CD4-positive, CD25-positive, alpha-beta regulatory T cell (primary cell): ENCODE measurements around the gene DLG1. TPM values are rescaled to one million over a fixed set of nuclear protein-coding genes. Genes with fewer than 3 reads are reported as not detected.

ENCODE experiments used
- ATAC-seq, 2 donors: fragments of 150-1000 bp; cut with Tn5 transposase; one replicate each; pipeline ENCODE4 v1.10.0; 2021; ENCODE audit warnings: low read depth in 2 of 2, moderate number of reproducible peaks in 2 of 2, moderate library complexity in 1 of 2
- DNase-seq, 3 donors: peaks; one replicate each; pipeline versions ENCODE4 v3.0.0 to v3.0.0-alpha.2; 2012 to 2022; ENCODE audit warnings: mixed read lengths in 1 of 3
- H3K27ac ChIP-seq: one replicate; pipeline ENCODE4 v1.7.0; 2013; ENCODE audit warnings: mild to moderate bottlenecking, low read length; ENCODE audit not compliant: insufficient read depth, poor library complexity, severe bottlenecking
- H3K27me3 ChIP-seq: one replicate; pipeline ENCODE4 v1.7.0; 2013; ENCODE audit warnings: low read length; ENCODE audit not compliant: control insufficient read depth, insufficient read depth
- H3K36me3 ChIP-seq: one replicate; pipeline ENCODE4 v1.7.0; 2013; ENCODE audit warnings: mild to moderate bottlenecking, low read length, moderate library complexity; ENCODE audit not compliant: control insufficient read depth, insufficient read depth
- H3K4me1 ChIP-seq: 2 replicates; pipeline ENCODE4 v1.7.0; 2013; ENCODE audit warnings: mild to moderate bottlenecking, low read length; ENCODE audit not compliant: insufficient read depth, control insufficient read depth, poor library complexity, severe bottlenecking
- H3K4me3 ChIP-seq: one replicate; pipeline ENCODE4 v1.7.0; 2013; ENCODE audit warnings: low read depth, mild to moderate bottlenecking, low read length, moderate library complexity
- H3K9me3 ChIP-seq, 2 experiments: 1 replicate in 1 of 2; 2 replicates in 1 of 2; pipeline ENCODE4 v1.7.0; 2013; ENCODE audit warnings: low read length in 2 of 2, mild to moderate bottlenecking in 1 of 2, moderate library complexity in 1 of 2; ENCODE audit not compliant: control insufficient read depth in 2 of 2
- H3K27ac Mint-ChIP-seq, 3 donors: one replicate each; pipeline ENCODE4 v1.8.0; 2020 to 2022; ENCODE audit warnings: mild to moderate bottlenecking in 3 of 3, mixed read lengths in 3 of 3, moderate library complexity in 2 of 3
- H3K27me3 Mint-ChIP-seq: one replicate; pipeline ENCODE4 v1.8.0; 2022; ENCODE audit warnings: mild to moderate bottlenecking, mixed read lengths
- H3K36me3 Mint-ChIP-seq: one replicate; pipeline ENCODE4 v1.8.0; 2020; ENCODE audit warnings: mixed read lengths
- H3K4me1 Mint-ChIP-seq, 4 donors: one replicate each; pipeline ENCODE4 v1.8.0; 2020 to 2022; ENCODE audit warnings: mixed read lengths in 4 of 4, mild to moderate bottlenecking in 1 of 4
- H3K4me3 Mint-ChIP-seq, 4 donors: one replicate each; pipeline ENCODE4 v1.8.0; 2020 to 2022; ENCODE audit warnings: mild to moderate bottlenecking in 4 of 4, mixed read lengths in 4 of 4, moderate library complexity in 3 of 4
- H3K9me3 Mint-ChIP-seq, 7 donors: one replicate each; pipeline ENCODE4 v1.8.0; 2020 to 2022; ENCODE audit warnings: mixed read lengths in 7 of 7, mild to moderate bottlenecking in 3 of 7, moderate library complexity in 2 of 7
- polyA plus RNA-seq, 4 donors: library from polyadenylated mRNA; unstranded; fragments of 300-500 nt; fragmentation: Illumina TruSeq; gene quantifications; one replicate each; pipeline ENCODE4 v1.2.3, GENCODE V29; 2021
- total RNA-seq: library from RNA; stranded (reverse); gene quantifications from one replicate; pipeline ENCODE4 v1.2.3, GENCODE V29; 2022

Gene DLG1
- total and polyA plus RNA-seq, 5 donors from 2014 or later: 25.2 to 106 (median 30.5) TPM

- no peaks in the 10 kb centered on the region for H3K27me3 Mint-ChIP-seq
- Histone ChIP-seq H3K36me3 (no peaks in the 10 kb centered on the region), H3K4me3 (no peak overlapping the region), H3K9me3 (no peaks in the 10 kb centered on the region), H3K4me1 (no peaks in the 10 kb centered on the region), H3K27ac (no peak overlapping the region), H3K27me3 (no peaks in the 10 kb centered on the region)
- no peaks in the 10 kb centered on the region for H3K9me3 Mint-ChIP-seq
- H3K4me1 Mint-ChIP-seq: peaks cover 11 to 24% (median 17%) of the 10 kb centered on the region in 4 donors
- peaks cover 13% of the 10 kb centered on the region for H3K36me3 Mint-ChIP-seq
- DNase-seq (no peak), ATAC-seq (no peak)
- H3K27ac Mint-ChIP-seq: no peak overlapping the region
- no peak overlapping the region for H3K4me3 Mint-ChIP-seq
Measured at GRCh38 chr3:197181741-197182140, 116.7 kb downstream of the DLG1 start.

- no peak for ATAC-seq
- no peaks in the 10 kb centered on the region for H3K4me1 ChIP-seq
- peak overlapping the region in 1 of 3 donors; percentile 7 for H3K27ac Mint-ChIP-seq
- H3K4me3 Mint-ChIP-seq: no peak overlapping the region
- no peaks in the 10 kb centered on the region for H3K9me3 ChIP-seq
- H3K27ac ChIP-seq: no peak overlapping the region
- no peaks in the 10 kb centered on the region for H3K36me3 ChIP-seq
- H3K36me3 Mint-ChIP-seq: peaks cover 10% of the 10 kb centered on the region
- no peaks in the 10 kb centered on the region for H3K9me3 Mint-ChIP-seq
- H3K4me3 ChIP-seq: no peak overlapping the region
- DNase-seq: no peak
- H3K27me3 Mint-ChIP-seq: no peaks in the 10 kb centered on the region
- peaks cover 10 to 24% (median 17%) of the 10 kb centered on the region in 4 donors for H3K4me1 Mint-ChIP-seq
- H3K27me3 ChIP-seq: no peaks in the 10 kb centered on the region
Measured at GRCh38 chr3:197178998-197179397, 119.4 kb downstream of the DLG1 start.

- Mint-ChIP-seq H3K27me3 (no peaks in the 10 kb centered on the region), H3K4me1 (peaks cover 11 to 35% (median 19%) of the 10 kb centered on the region in 4 donors), H3K4me3 (no peak overlapping the region), H3K27ac (no peak overlapping the region), H3K36me3 (peaks cover 10% of the 10 kb centered on the region), H3K9me3 (no peaks in the 10 kb centered on the region)
- no peak for ATAC-seq
- H3K27me3 ChIP-seq: no peaks in the 10 kb centered on the region
- peaks cover 1% of the 10 kb centered on the region for H3K36me3 ChIP-seq
- no peak overlapping the region for H3K4me3 ChIP-seq
- no peak overlapping the region for H3K27ac ChIP-seq
- DNase-seq: no peak
- H3K4me1 ChIP-seq: no peaks in the 10 kb centered on the region
- H3K9me3 ChIP-seq: no peaks in the 10 kb centered on the region
Measured at GRCh38 chr3:197175503-197175902, 122.9 kb downstream of the DLG1 start.

- H3K9me3 ChIP-seq: no peaks in the 10 kb centered on the region
- no peaks in the 10 kb centered on the region for H3K27me3 ChIP-seq
- H3K36me3 ChIP-seq: peaks cover 3% of the 10 kb centered on the region
- Mint-ChIP-seq H3K4me1 (peaks cover 12 to 36% (median 19%) of the 10 kb centered on the region in 4 donors), H3K27ac (no peak overlapping the region), H3K27me3 (no peaks in the 10 kb centered on the region), H3K36me3 (peaks cover 10% of the 10 kb centered on the region), H3K4me3 (no peak overlapping the region), H3K9me3 (no peaks in the 10 kb centered on the region)
- H3K27ac ChIP-seq: no peak overlapping the region
- H3K4me1 ChIP-seq: no peaks in the 10 kb centered on the region
- no peak for DNase-seq
- no peak overlapping the region for H3K4me3 ChIP-seq
- no peak for ATAC-seq
Measured at GRCh38 chr3:197174927-197175326, 123.5 kb downstream of the DLG1 start.

GRCh38 chr3:197173620-197174019, 124.8 kb downstream of the DLG1 start:
- H3K36me3 Mint-ChIP-seq: peaks cover 10% of the 10 kb centered on the region
- H3K9me3 Mint-ChIP-seq: no peaks in the 10 kb centered on the region
- Histone ChIP-seq H3K36me3 (peaks cover 3% of the 10 kb centered on the region), H3K9me3 (no peaks in the 10 kb centered on the region), H3K27me3 (no peaks in the 10 kb centered on the region), H3K4me1 (no peaks in the 10 kb centered on the region), H3K4me3 (no peak overlapping the region), H3K27ac (no peak overlapping the region)
- peaks cover 20 to 29% (median 24%) of the 10 kb centered on the region in 4 donors for H3K4me1 Mint-ChIP-seq
- ATAC-seq (no peak), DNase-seq (no peak)
- no peaks in the 10 kb centered on the region for H3K27me3 Mint-ChIP-seq
- no peak overlapping the region for H3K27ac Mint-ChIP-seq
- no peak overlapping the region for H3K4me3 Mint-ChIP-seq

GRCh38 chr3:197171481-197172067, 126.8 kb downstream of the DLG1 start:
- H3K27ac ChIP-seq: no peak overlapping the region
- ATAC-seq (no peak), DNase-seq (no peak)
- H3K4me1 ChIP-seq: no peaks in the 10 kb centered on the region
- peaks cover 18 to 36% (median 30%) of the 10 kb centered on the region in 4 donors for H3K4me1 Mint-ChIP-seq
- peaks cover 3% of the 10 kb centered on the region for H3K36me3 ChIP-seq
- H3K27me3 ChIP-seq: no peaks in the 10 kb centered on the region
- H3K9me3 ChIP-seq: no peaks in the 10 kb centered on the region
- H3K36me3 Mint-ChIP-seq: no peaks in the 10 kb centered on the region
- no peaks in the 10 kb centered on the region for H3K9me3 Mint-ChIP-seq
- no peak overlapping the region for H3K4me3 Mint-ChIP-seq
- no peaks in the 10 kb centered on the region for H3K27me3 Mint-ChIP-seq
- no peak overlapping the region for H3K4me3 ChIP-seq
- no peak overlapping the region for H3K27ac Mint-ChIP-seq

GRCh38 chr3:197169028-197169427, 129.4 kb downstream of the DLG1 start:
- H3K27ac ChIP-seq: no peak overlapping the region
- H3K9me3 ChIP-seq: no peaks in the 10 kb centered on the region
- Mint-ChIP-seq H3K36me3 (peaks cover 17% of the 10 kb centered on the region), H3K4me3 (no peak overlapping the region), H3K27me3 (no peaks in the 10 kb centered on the region), H3K4me1 (peaks cover 18 to 38% (median 31%) of the 10 kb centered on the region in 4 donors), H3K9me3 (no peaks in the 10 kb centered on the region), H3K27ac (no peak overlapping the region)
- DNase-seq (no peak), ATAC-seq (no peak)
- peaks cover 3% of the 10 kb centered on the region for H3K36me3 ChIP-seq
- no peak overlapping the region for H3K4me3 ChIP-seq
- no peaks in the 10 kb centered on the region for H3K27me3 ChIP-seq
- H3K4me1 ChIP-seq: no peaks in the 10 kb centered on the region

- Histone ChIP-seq H3K36me3 (peaks cover 3% of the 10 kb centered on the region), H3K27me3 (no peaks in the 10 kb centered on the region), H3K9me3 (no peaks in the 10 kb centered on the region), H3K4me1 (no peaks in the 10 kb centered on the region), H3K4me3 (no peak overlapping the region), H3K27ac (no peak overlapping the region)
- Mint-ChIP-seq H3K36me3 (peaks cover 17% of the 10 kb centered on the region), H3K4me1 (peaks cover 18 to 37% (median 31%) of the 10 kb centered on the region in 4 donors), H3K4me3 (no peak overlapping the region), H3K27me3 (no peaks in the 10 kb centered on the region), H3K9me3 (no peaks in the 10 kb centered on the region), H3K27ac (peak overlapping the region in 1 of 3 donors; percentile 76)
- DNase-seq (peak in 1 of 3 donors; percentile 10), ATAC-seq (no peak)
Measured at GRCh38 chr3:197168606-197169005, 129.8 kb downstream of the DLG1 start.
